HEK293 (cell line): Measurements from ENCODE around the gene SERINC4.
A peak's percentile ranks its signal among the peaks of the same experiment; 100 is the strongest.

Experiments
- EGR2 ChIP-seq: fragments of 450-650 bp; formaldehyde crosslinking; IDR thresholded peaks from 2 replicates; pipeline ENCODE4 v1.5.1; 2016; ENCODE audit warnings: low read depth, missing biosample characterization, missing genetic modification characterization
- GFI1B ChIP-seq: fragments of 450-650 bp; formaldehyde crosslinking; IDR thresholded peaks from 2 replicates; pipeline ENCODE4 v1.5.1; 2016; ENCODE audit warnings: missing biosample characterization, missing genetic modification characterization
- GLIS1 ChIP-seq: fragments of 450-650 bp; formaldehyde crosslinking; IDR thresholded peaks from 2 replicates; pipeline ENCODE4 v1.5.1; 2016; ENCODE audit warnings: missing biosample characterization, missing genetic modification characterization
- HOXA7 ChIP-seq: sonication (generic); formaldehyde crosslinking; IDR thresholded peaks from 2 replicates; pipeline ENCODE4 v1.8.1; 2022; ENCODE audit warnings: missing genetic modification reagents, borderline replicate concordance
- KLF1 ChIP-seq: fragments of 450-650 bp; formaldehyde crosslinking; IDR thresholded peaks from 2 replicates; pipeline ENCODE4 v1.5.1; 2016; ENCODE audit warnings: missing biosample characterization, missing genetic modification characterization
- KLF7 ChIP-seq: fragments of 450-650 bp; formaldehyde crosslinking; IDR thresholded peaks from 2 replicates; pipeline ENCODE4 v1.5.1; 2016; ENCODE audit warnings: missing biosample characterization, missing genetic modification characterization, borderline replicate concordance
- MEIS1 ChIP-seq: sonication (generic); formaldehyde crosslinking; IDR thresholded peaks from 2 replicates; pipeline ENCODE4 v1.8.1; 2022; ENCODE audit warnings: missing genetic modification reagents, mild to moderate bottlenecking, borderline replicate concordance
- MZF1 ChIP-seq: fragments of 450-650 bp; formaldehyde crosslinking; IDR thresholded peaks from 2 replicates; pipeline ENCODE4 v1.5.1; 2017; ENCODE audit warnings: missing biosample characterization, missing genetic modification characterization, borderline replicate concordance
- OSR2 ChIP-seq: fragments of 450-650 bp; formaldehyde crosslinking; IDR thresholded peaks from 2 replicates; pipeline ENCODE4 v1.5.1; 2016; ENCODE audit warnings: missing biosample characterization, missing genetic modification characterization
- TRIM28 ChIP-seq: IDR thresholded peaks from 2 replicates; pipeline ENCODE4 v1.6.1; 2011; ENCODE audit warnings: low read length, control low read depth, borderline replicate concordance
- ZBTB8A ChIP-seq: fragments of 450-650 bp; formaldehyde crosslinking; IDR thresholded peaks from 2 replicates; pipeline ENCODE4 v1.5.1; 2016; ENCODE audit warnings: missing biosample characterization, missing genetic modification characterization
- ZFP3 ChIP-seq: fragments of 450-650 bp; formaldehyde crosslinking; IDR thresholded peaks from 2 replicates; pipeline ENCODE4 v1.5.1; 2016; ENCODE audit warnings: low read depth, missing biosample characterization, missing genetic modification characterization
- ZNF10 ChIP-seq: fragments of 450-650 bp; formaldehyde crosslinking; IDR thresholded peaks from 2 replicates; pipeline ENCODE4 v1.5.1; 2017; ENCODE audit warnings: missing biosample characterization, missing genetic modification characterization
- ZNF138 ChIP-seq: fragments of 450-650 bp; formaldehyde crosslinking; IDR thresholded peaks from 2 replicates; pipeline ENCODE4 v1.5.1; 2016; ENCODE audit warnings: missing biosample characterization, missing genetic modification characterization, borderline replicate concordance
- ZNF140 ChIP-seq: fragments of 450-650 bp; formaldehyde crosslinking; IDR thresholded peaks from 2 replicates; pipeline ENCODE4 v1.5.1; 2016; ENCODE audit warnings: missing biosample characterization, missing genetic modification characterization
- ZNF146 ChIP-seq: fragments of 450-650 bp; formaldehyde crosslinking; IDR thresholded peaks from 2 replicates; pipeline ENCODE4 v1.5.1; 2016; ENCODE audit warnings: missing biosample characterization, missing genetic modification characterization
- ZNF157 ChIP-seq: fragments of 450-650 bp; formaldehyde crosslinking; IDR thresholded peaks from 2 replicates; pipeline ENCODE4 v1.5.1; 2016; ENCODE audit warnings: missing biosample characterization, missing genetic modification characterization
- ZNF274 ChIP-seq, 2 experiments: fragments of 200-500 bp in 1 of 2; fragments of 450-650 bp in 1 of 2; sonication (Bioruptor generic) in 1 of 2; formaldehyde crosslinking in 1 of 2; IDR thresholded peaks; 2 replicates each; pipeline versions ENCODE4 v1.5.1 to v1.6.1; 2014 to 2016; ENCODE audit warnings: borderline replicate concordance in 1 of 2, inconsistent platforms in 1 of 2, low read length in 1 of 2, missing biosample characterization in 1 of 2, missing genetic modification characterization in 1 of 2
- ZNF341 ChIP-seq: fragments of 450-650 bp; formaldehyde crosslinking; IDR thresholded peaks from 2 replicates; pipeline ENCODE4; 2016; ENCODE audit warnings: low read depth, missing biosample characterization, missing genetic modification characterization
- ZNF350 ChIP-seq: fragments of 450-650 bp; formaldehyde crosslinking; IDR thresholded peaks from 2 replicates; pipeline ENCODE4 v1.5.0; 2017; ENCODE audit warnings: missing biosample characterization, mild to moderate bottlenecking, missing genetic modification characterization
- ZNF423 ChIP-seq: fragments of 450-650 bp; formaldehyde crosslinking; IDR thresholded peaks from 2 replicates; pipeline ENCODE4 v1.5.1; 2016; ENCODE audit warnings: missing biosample characterization, missing genetic modification characterization
- ZNF561 ChIP-seq: fragments of 450-650 bp; IDR thresholded peaks from 2 replicates; pipeline ENCODE4 v1.5.1; 2018; ENCODE audit warnings: missing biosample characterization, missing genetic modification characterization, borderline replicate concordance
- ZNF76 ChIP-seq: fragments of 450-650 bp; formaldehyde crosslinking; IDR thresholded peaks from 2 replicates; pipeline ENCODE4; 2016; ENCODE audit warnings: low read depth, missing biosample characterization, missing genetic modification characterization, borderline replicate concordance
- ZNF837 ChIP-seq: fragments of 450-650 bp; formaldehyde crosslinking; IDR thresholded peaks from 2 replicates; pipeline ENCODE4 v1.5.1; 2016; ENCODE audit warnings: missing biosample characterization, missing genetic modification characterization
- ZNF843 ChIP-seq: fragments of 450-650 bp; formaldehyde crosslinking; IDR thresholded peaks from 2 replicates; pipeline ENCODE4 v1.5.1; 2016; ENCODE audit warnings: missing biosample characterization, missing genetic modification characterization
- ZSCAN16 ChIP-seq: fragments of 450-650 bp; formaldehyde crosslinking; IDR thresholded peaks from 2 replicates; pipeline ENCODE4 v1.5.1; 2016; ENCODE audit warnings: missing biosample characterization, missing genetic modification characterization
- TF ChIP-seq, protein P1 (sequence below): fragments of 450-650 bp; formaldehyde crosslinking; IDR thresholded peaks from 2 replicates; pipeline ENCODE4 v1.5.1; 2016; ENCODE audit warnings: missing biosample characterization, missing genetic modification characterization
- TF ChIP-seq, protein P2 (sequence below): IDR thresholded peaks from 2 replicates; pipeline ENCODE4 v1.6.1; 2011; ENCODE audit warnings: mild to moderate bottlenecking, low read depth, low read length, borderline replicate concordance
- TF ChIP-seq, protein P3 (sequence below): fragments of 450-650 bp; formaldehyde crosslinking; IDR thresholded peaks from 2 replicates; pipeline ENCODE4 v1.5.1; 2016; ENCODE audit warnings: missing biosample characterization, missing genetic modification characterization
- TF ChIP-seq, protein P4 (sequence below): fragments of 450-650 bp; formaldehyde crosslinking; IDR thresholded peaks from 2 replicates; pipeline ENCODE4 v1.5.1; 2016; ENCODE audit warnings: missing biosample characterization, missing genetic modification characterization, low read depth
- TF ChIP-seq, protein P5 (sequence below): fragments of 450-650 bp; formaldehyde crosslinking; IDR thresholded peaks from 2 replicates; pipeline ENCODE4 v1.5.1; 2017; ENCODE audit warnings: missing biosample characterization, mild to moderate bottlenecking, missing genetic modification characterization, moderate library complexity

SERINC4 gene

DNA sequence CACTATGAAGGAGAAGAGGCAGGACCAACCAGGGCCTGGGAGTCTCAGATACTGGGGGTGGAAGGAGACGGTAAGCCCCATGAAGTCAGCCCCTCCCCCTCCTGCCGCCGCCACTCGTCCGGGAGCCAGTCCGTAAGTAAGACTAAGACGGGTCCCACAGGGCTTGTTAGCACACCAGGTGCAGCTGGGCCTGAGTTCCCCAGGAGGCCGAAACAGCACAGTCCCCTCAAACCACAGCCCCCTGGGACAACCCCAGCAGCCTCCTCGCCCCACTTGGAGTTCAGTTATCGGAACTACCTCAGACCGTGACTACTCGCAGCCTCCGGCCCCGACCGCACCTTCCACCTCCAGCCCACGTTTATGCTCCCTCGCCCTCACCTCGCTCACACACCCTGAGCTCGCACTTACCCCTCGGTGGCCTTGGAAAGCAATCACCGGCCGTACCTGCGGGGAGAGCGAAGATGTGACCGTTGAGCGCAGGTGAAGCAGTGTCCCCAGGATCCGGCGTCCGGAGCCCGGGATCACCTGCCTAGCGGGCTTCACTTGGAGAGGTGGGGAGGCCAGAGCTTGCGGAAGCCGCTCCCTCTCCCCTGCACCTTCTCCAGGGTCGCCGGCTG lies 23.8 kb downstream of the SERINC4 start (continued):
- TF ChIP-seq ZFP3 (tag by site-specific recombination): no peak
- peak; percentile 80 for TF ChIP-seq ZNF423 (tag by site-specific recombination)
- no peak for TF ChIP-seq ZNF140 (tag by site-specific recombination)
- TF ChIP-seq ZNF274 (IDR thresholded peaks at IDR 0.05; ENCODE audit: low read length): no peak
- no peak for TF ChIP-seq ZNF274 (tag by site-specific recombination; IDR thresholded peaks at IDR 0.05; ENCODE audit: borderline replicate concordance)
- TF ChIP-seq ZBTB8A (tag by site-specific recombination): no peak
- TF ChIP-seq ZNF76 (tag by site-specific recombination): peak; percentile 83
- TF ChIP-seq KLF7 (tag by site-specific recombination): no peak
- TF ChIP-seq, protein P1, sequence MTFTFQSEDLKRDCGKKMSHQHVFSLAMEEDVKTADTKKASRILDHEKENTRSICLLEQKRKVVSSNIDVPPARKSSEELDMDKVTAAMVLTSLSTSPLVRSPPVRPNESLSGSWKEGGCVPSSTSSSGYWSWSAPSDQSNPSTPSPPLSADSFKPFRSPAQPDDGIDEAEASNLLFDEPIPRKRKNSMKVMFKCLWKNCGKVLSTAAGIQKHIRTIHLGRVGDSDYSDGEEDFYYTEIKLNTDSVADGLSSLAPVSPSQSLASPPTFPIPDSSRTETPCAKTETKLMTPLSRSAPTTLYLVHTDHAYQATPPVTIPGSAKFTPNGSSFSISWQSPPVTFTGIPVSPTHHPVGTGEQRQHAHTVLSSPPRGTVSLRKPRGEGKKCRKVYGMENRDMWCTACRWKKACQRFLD (tag by site-specific recombination): no peak
- no peak for TF ChIP-seq ZNF10 (tag by site-specific recombination)
- peak; percentile 64 for TF ChIP-seq ZNF341
- TF ChIP-seq MZF1 (tag by site-specific recombination): no peak
- TF ChIP-seq OSR2 (tag by site-specific recombination): peak; percentile 46
- no peak; the same call in 1 of the 2 replicates for TF ChIP-seq ZNF843 (tag by site-specific recombination)
- no peak for TF ChIP-seq ZSCAN16 (tag by site-specific recombination)
- TF ChIP-seq ZNF561 (tag by site-specific recombination): no peak
- TF ChIP-seq HOXA7 (CRISPR knock-in tag): no peak
- no peak for TF ChIP-seq TRIM28
- no peak for TF ChIP-seq GFI1B
- TF ChIP-seq, protein P2, sequence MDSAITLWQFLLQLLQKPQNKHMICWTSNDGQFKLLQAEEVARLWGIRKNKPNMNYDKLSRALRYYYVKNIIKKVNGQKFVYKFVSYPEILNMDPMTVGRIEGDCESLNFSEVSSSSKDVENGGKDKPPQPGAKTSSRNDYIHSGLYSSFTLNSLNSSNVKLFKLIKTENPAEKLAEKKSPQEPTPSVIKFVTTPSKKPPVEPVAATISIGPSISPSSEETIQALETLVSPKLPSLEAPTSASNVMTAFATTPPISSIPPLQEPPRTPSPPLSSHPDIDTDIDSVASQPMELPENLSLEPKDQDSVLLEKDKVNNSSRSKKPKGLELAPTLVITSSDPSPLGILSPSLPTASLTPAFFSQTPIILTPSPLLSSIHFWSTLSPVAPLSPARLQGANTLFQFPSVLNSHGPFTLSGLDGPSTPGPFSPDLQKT: no peak
- TF ChIP-seq ZNF138: no peak
- TF ChIP-seq, protein P3, sequence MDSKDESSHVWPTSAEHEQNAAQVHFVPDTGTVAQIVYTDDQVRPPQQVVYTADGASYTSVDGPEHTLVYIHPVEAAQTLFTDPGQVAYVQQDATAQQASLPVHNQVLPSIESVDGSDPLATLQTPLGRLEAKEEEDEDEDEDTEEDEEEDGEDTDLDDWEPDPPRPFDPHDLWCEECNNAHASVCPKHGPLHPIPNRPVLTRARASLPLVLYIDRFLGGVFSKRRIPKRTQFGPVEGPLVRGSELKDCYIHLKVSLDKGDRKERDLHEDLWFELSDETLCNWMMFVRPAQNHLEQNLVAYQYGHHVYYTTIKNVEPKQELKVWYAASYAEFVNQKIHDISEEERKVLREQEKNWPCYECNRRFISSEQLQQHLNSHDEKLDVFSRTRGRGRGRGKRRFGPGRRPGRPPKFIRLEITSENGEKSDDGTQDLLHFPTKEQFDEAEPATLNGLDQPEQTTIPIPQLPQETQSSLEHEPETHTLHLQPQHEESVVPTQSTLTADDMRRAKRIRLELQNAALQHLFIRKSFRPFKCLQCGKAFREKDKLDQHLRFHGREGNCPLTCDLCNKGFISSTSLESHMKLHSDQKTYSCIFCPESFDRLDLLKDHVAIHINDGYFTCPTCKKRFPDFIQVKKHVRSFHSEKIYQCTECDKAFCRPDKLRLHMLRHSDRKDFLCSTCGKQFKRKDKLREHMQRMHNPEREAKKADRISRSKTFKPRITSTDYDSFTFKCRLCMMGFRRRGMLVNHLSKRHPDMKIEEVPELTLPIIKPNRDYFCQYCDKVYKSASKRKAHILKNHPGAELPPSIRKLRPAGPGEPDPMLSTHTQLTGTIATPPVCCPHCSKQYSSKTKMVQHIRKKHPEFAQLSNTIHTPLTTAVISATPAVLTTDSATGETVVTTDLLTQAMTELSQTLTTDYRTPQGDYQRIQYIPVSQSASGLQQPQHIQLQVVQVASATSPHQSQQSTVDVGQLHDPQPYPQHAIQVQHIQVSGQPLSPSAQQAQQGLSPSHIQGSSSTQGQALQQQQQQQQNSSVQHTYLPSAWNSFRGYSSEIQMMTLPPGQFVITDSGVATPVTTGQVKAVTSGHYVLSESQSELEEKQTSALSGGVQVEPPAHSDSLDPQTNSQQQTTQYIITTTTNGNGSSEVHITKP (tag by site-specific recombination): peak; percentile 82
- no peak for TF ChIP-seq ZNF350 (tag by site-specific recombination)
- TF ChIP-seq GLIS1 (tag by site-specific recombination): peak; percentile 97
- TF ChIP-seq, protein P4, sequence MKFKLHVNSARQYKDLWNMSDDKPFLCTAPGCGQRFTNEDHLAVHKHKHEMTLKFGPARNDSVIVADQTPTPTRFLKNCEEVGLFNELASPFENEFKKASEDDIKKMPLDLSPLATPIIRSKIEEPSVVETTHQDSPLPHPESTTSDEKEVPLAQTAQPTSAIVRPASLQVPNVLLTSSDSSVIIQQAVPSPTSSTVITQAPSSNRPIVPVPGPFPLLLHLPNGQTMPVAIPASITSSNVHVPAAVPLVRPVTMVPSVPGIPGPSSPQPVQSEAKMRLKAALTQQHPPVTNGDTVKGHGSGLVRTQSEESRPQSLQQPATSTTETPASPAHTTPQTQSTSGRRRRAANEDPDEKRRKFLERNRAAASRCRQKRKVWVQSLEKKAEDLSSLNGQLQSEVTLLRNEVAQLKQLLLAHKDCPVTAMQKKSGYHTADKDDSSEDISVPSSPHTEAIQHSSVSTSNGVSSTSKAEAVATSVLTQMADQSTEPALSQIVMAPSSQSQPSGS (tag by site-specific recombination): no peak
- no peak for TF ChIP-seq ZNF157 (tag by site-specific recombination)
- TF ChIP-seq ZNF146 (tag by site-specific recombination): no peak
- TF ChIP-seq EGR2 (tag by site-specific recombination): peak; percentile 26; the same call in 1 of the 2 replicates
- no peak for TF ChIP-seq MEIS1 (CRISPR knock-in tag)
- TF ChIP-seq, protein P5, sequence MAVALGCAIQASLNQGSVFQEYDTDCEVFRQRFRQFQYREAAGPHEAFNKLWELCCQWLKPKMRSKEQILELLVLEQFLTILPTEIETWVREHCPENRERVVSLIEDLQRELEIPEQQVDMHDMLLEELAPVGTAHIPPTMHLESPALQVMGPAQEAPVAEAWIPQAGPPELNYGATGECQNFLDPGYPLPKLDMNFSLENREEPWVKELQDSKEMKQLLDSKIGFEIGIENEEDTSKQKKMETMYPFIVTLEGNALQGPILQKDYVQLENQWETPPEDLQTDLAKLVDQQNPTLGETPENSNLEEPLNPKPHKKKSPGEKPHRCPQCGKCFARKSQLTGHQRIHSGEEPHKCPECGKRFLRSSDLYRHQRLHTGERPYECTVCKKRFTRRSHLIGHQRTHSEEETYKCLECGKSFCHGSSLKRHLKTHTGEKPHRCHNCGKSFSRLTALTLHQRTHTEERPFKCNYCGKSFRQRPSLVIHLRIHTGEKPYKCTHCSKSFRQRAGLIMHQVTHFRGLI (tag by site-specific recombination): no peak
- no peak for TF ChIP-seq KLF1 (tag by site-specific recombination)
- no peak for TF ChIP-seq ZNF837 (tag by site-specific recombination)
